OCI-LY3 (cell line): Measurements from ENCODE around the gene NOL6.
"Not testable (repeated sequence)": the region's sequence is repeated elsewhere in the genome, so short reads cannot be mapped to it uniquely, and the experiment has no call there.

Experiments used
- EZH2phosphoT487 ChIP-seq: fragments of 200-600 bp; shearing (Covaris generic); IDR thresholded peaks from 2 replicates; pipeline ENCODE4 v1.6.1; 2018; ENCODE audit warnings: antibody characterized with exemption, mixed run types, low read depth
- TF ChIP-seq, protein P1 (sequence below): fragments of 200-600, 300-600 bp; sonication (generic); IDR thresholded peaks from 2 replicates; pipeline ENCODE4 v1.5.1; 2014; ENCODE audit warnings: antibody characterized with exemption, low read length, low read depth

DNA sequence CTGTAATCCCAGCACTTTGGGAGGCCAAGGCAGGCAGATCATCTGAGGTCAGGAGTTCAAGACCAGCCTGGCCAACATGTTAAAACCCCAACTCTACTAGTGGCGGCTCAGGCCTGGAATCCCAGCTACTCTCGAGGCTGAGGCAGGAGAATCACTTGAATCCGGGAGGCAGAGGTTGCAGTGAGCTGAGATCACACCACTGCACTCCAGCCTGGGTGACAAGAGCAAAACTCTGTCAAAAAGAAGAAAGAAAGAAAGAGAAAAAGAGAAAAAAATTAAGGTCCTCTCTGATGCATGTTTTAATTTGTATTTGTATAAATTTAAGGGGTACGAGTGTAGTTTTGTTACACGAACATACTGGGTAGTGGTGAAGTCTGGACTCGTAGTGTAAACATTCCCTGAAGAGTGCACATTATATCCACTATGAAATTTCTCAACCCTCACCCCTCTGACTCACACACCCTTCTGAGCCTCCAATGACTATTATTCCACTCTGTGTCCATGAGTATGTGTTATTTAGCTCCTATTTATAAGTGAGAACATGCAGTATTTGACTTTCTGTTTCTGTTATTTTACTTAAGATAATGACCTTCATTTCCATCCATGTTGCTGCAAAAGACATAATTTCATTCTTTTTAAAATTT, 44.3 kb upstream of the NOL6 start:
- TF ChIP-seq, protein P1, sequence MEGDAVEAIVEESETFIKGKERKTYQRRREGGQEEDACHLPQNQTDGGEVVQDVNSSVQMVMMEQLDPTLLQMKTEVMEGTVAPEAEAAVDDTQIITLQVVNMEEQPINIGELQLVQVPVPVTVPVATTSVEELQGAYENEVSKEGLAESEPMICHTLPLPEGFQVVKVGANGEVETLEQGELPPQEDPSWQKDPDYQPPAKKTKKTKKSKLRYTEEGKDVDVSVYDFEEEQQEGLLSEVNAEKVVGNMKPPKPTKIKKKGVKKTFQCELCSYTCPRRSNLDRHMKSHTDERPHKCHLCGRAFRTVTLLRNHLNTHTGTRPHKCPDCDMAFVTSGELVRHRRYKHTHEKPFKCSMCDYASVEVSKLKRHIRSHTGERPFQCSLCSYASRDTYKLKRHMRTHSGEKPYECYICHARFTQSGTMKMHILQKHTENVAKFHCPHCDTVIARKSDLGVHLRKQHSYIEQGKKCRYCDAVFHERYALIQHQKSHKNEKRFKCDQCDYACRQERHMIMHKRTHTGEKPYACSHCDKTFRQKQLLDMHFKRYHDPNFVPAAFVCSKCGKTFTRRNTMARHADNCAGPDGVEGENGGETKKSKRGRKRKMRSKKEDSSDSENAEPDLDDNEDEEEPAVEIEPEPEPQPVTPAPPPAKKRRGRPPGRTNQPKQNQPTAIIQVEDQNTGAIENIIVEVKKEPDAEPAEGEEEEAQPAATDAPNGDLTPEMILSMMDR: not testable (repeated sequence)
- not testable (repeated sequence) for TF ChIP-seq EZH2phosphoT487
